Neutrophil (primary cell): Measurements from ENCODE around the gene TMEM175.
"Not testable (repeated sequence)": the region's sequence is repeated elsewhere in the genome, so short reads cannot be mapped to it uniquely, and the experiment has no call there.

Experiments
- H3K27ac ChIP-seq: fragments of 200-600 bp; sonication (generic); 2 replicates; pipeline ENCODE4 v1.5.1; 2016; ENCODE audit warnings: mild to moderate bottlenecking, moderate library complexity
- H3K27me3 ChIP-seq: fragments of 200-600 bp; sonication (generic); 2 replicates; pipeline ENCODE4 v1.6.0; 2016; ENCODE audit warnings: mild to moderate bottlenecking
- H3K36me3 ChIP-seq: fragments of 200-600 bp; sonication (generic); 2 replicates; pipeline ENCODE4 v1.5.1; 2017
- H3K4me1 ChIP-seq, 2 experiments: fragments of 200-600 bp in 1 of 2; sonication (generic) in 1 of 2; 1 replicate in 1 of 2; 2 replicates in 1 of 2; pipeline versions ENCODE4 v1.5.1 to v1.6.1; 2013 to 2016; ENCODE audit warnings: low read depth in 1 of 2, low read length in 1 of 2, mild to moderate bottlenecking in 1 of 2, moderate library complexity in 1 of 2; ENCODE audit not compliant: control insufficient read depth in 1 of 2, insufficient read depth in 1 of 2
- H3K4me3 ChIP-seq, 2 experiments: fragments of 200-600 bp in 1 of 2; sonication (generic) in 1 of 2; 1 replicate in 1 of 2; 2 replicates in 1 of 2; pipeline ENCODE4 v1.5.1; 2013 to 2016; ENCODE audit warnings: low read depth in 1 of 2, low read length in 1 of 2, mild to moderate bottlenecking in 1 of 2, moderate library complexity in 1 of 2
- H3K9me3 ChIP-seq: fragments of 200-600 bp; sonication (generic); 2 replicates; pipeline ENCODE4 v1.5.1; 2016
- TF ChIP-seq, protein P1 (sequence below): fragments of 200-600 bp; sonication (generic); IDR thresholded peaks from 2 replicates; pipeline ENCODE4 v1.5.1; 2016; ENCODE audit warnings: antibody characterized with exemption

TMEM175 gene

DNA sequence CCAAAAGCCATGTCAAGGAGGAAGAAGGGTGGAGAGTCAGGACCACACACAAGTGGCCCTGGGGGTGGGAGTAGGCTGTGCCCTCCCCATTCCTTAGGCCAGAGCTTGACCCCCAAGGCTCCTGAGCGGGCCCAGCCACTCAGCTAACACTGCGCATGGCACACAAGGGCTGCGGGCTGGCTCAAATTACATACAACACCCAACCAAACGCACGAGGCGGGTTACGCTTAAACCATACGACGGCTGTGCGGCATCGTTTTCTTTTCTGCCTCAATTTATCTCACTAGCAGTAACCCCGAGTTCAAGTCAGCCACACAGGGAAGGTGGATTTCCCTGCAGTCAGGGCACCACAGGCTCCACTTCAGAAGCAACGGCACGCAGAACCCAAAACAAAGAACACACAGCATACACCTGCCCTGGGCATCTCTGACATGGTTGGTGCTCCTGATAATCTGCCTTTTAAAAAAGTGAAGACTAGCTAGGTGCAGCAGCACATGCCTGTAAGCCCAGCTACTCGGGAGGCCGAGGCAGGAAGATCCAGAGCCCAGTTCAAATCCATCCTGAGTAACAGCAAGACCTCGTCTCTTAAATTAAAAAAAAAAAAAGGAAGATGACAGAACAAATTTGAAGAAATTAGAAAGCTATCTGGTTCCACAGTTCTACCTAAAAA is 3.0 kb upstream of the TMEM175 start:
- TF ChIP-seq, protein P1, sequence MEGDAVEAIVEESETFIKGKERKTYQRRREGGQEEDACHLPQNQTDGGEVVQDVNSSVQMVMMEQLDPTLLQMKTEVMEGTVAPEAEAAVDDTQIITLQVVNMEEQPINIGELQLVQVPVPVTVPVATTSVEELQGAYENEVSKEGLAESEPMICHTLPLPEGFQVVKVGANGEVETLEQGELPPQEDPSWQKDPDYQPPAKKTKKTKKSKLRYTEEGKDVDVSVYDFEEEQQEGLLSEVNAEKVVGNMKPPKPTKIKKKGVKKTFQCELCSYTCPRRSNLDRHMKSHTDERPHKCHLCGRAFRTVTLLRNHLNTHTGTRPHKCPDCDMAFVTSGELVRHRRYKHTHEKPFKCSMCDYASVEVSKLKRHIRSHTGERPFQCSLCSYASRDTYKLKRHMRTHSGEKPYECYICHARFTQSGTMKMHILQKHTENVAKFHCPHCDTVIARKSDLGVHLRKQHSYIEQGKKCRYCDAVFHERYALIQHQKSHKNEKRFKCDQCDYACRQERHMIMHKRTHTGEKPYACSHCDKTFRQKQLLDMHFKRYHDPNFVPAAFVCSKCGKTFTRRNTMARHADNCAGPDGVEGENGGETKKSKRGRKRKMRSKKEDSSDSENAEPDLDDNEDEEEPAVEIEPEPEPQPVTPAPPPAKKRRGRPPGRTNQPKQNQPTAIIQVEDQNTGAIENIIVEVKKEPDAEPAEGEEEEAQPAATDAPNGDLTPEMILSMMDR = no peak
- H3K4me1 ChIP-seq = peaks cover 36 to 40% of the 10 kb centered on the region in 2 experiments

GRCh38 chr4:930028-930551 is 2.2 kb upstream of the TMEM175 start:
- Histone ChIP-seq H3K4me3 (peak overlapping the region in 1 of 2 experiments; percentile 74), H3K27ac (peak overlapping the region; percentile 89)

More for the DNA sequence above, 3.0 kb upstream of the TMEM175 start:
- Histone ChIP-seq H3K27ac (peak overlapping the region; percentile 89), H3K4me3 (no peak overlapping the region), H3K36me3 (peaks cover 9% of the 10 kb centered on the region), H3K27me3 (no peaks in the 10 kb centered on the region), H3K9me3 (no peaks in the 10 kb centered on the region)

GRCh38 chr4:930827-931193 is 1.4 kb upstream of the TMEM175 start:
- Histone ChIP-seq H3K4me1 (peaks cover 36 to 41% of the 10 kb centered on the region in 2 experiments), H3K9me3 (no peaks in the 10 kb centered on the region), H3K4me3 (peak overlapping the region; percentile 63 to 74), H3K36me3 (peaks cover 8% of the 10 kb centered on the region), H3K27me3 (no peaks in the 10 kb centered on the region), H3K27ac (peak overlapping the region; percentile 89)
- TF ChIP-seq, protein P1 = no peak

More at GRCh38 chr4:930028-930551, 2.2 kb upstream of the TMEM175 start:
- Histone ChIP-seq H3K4me1 (peaks cover 36 to 41% of the 10 kb centered on the region in 2 experiments), H3K36me3 (peaks cover 9% of the 10 kb centered on the region), H3K9me3 (no peaks in the 10 kb centered on the region), H3K27me3 (no peaks in the 10 kb centered on the region)
- TF ChIP-seq, protein P1 = no peak

DNA sequence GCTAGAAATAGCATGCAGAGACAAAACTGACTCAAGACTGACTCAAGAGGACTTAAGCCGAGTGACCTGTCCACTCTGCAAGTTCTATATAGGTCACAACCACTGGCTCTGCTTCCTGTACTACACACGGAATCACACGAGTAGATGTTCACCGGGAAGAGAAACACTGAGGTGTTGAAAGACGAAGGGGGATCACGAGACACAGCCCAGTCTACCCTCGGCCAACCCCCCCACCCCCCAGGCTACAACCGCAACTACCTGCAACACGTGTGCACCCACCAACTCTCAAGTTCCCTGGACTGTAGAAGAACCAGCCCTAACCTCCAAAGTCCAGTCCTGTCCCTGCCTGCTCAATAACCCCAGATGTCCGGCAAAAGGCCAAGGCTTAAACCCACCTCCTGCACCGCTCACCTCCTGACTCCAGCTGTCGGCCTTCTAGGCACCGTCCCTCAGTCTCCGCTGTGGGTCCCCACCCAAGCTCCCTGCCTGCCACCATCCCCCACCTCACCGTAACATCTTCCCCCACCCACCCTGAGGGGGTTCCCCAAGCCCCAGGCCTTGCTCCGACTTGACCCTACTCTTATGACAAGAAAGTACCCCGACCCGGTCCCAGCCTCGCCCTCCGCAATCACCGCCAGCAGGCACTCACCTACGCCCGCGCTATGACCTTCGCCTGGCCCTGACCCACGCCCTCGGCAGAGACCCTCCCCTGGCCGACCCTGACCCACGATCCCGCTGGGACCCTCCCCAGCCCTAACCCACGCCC is 883 bp upstream of the TMEM175 start:
- H3K36me3 ChIP-seq = peaks cover 3% of the 10 kb centered on the region
- H3K4me1 ChIP-seq = peaks cover 36 to 41% of the 10 kb centered on the region in 2 experiments
- TF ChIP-seq, protein P1 = no peak
- H3K27me3 ChIP-seq = no peaks in the 10 kb centered on the region
- H3K4me3 ChIP-seq = peak overlapping the region; percentile 63 to 74
- peak overlapping the region; percentile 89 for H3K27ac ChIP-seq
- H3K9me3 ChIP-seq = no peaks in the 10 kb centered on the region

GRCh38 chr4:932713-933070 is 432 bp downstream of the TMEM175 start:
- Histone ChIP-seq H3K27me3 (no peaks in the 10 kb centered on the region), H3K4me1 (peaks cover 36 to 41% of the 10 kb centered on the region in 2 experiments), H3K27ac (peak overlapping the region; percentile 89), H3K36me3 (no peaks in the 10 kb centered on the region), H3K9me3 (no peaks in the 10 kb centered on the region), H3K4me3 (peak overlapping the region; percentile 63 to 74)
- TF ChIP-seq, protein P1 = no peak

DNA sequence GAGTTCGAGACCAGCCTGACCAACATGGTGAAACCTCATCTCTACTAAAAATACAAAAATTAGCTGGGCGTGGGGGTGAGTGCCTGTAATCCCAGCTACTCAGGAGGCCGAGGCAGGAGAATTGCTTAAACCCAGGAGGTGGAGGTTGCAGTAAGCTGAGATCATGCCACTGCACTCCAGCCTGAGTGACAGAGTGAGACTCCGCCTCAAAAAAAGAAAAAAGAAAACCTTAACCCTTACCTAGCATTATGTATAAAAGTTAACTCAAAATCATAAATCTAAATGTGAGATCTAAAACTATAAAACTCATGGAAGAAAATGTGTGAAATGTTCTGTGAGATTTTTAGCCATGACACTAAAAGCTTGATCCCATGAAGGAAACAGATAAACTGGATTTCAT is 7.2 kb downstream of the TMEM175 start:
- not testable (repeated sequence) for H3K27ac ChIP-seq, H3K9me3 ChIP-seq, H3K4me3 ChIP-seq, H3K27me3 ChIP-seq, H3K36me3 ChIP-seq, H3K4me1 ChIP-seq
